GM19238 (cell line): ENCODE measurements around the gene TUBB4B.

Experiments used
- DNase-seq: peaks from one replicate; pipeline ENCODE4 v3.0.0; 2011; ENCODE audit warnings: low spot score; ENCODE audit not compliant: insufficient read length

Gene TUBB4B

DNA sequence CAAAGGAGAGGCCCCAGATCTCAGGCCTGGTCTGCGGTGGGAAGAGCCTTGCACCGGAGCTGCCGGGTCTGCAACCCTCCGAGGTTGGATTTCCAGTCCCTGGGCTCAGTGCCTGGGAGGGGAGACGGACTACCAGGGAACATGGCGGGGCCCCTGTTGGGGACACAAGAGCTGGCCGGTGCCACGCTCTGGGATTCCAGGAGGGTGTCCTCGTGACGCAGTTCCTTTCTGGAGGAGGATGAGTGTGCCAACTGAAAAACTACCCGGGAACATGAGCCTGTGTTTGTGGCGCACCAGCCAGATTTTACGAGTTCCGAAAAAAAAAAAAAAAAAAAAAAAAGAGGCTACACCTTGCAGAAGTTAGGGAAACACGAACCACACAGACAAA is 52.0 kb downstream of the TUBB4B start:
- no peak for DNase-seq
